A549 (cell line): ENCODE measurements around the gene DTNB. TPM values are rescaled to one million over a fixed set of nuclear protein-coding genes. Genes with fewer than 3 reads are reported as not detected.

ENCODE experiments used
- ATAC-seq, 2 experiments: fragments of 200-7000 bp in 1 of 2; fragments of >200 bp in 1 of 2; cut with Nextera tagmentation in 1 of 2; cut with Tn5 transposase in 1 of 2; 3 replicates each; pipeline versions ENCODE4 v1.8.0 to v1.9.1; 2018 to 2020; ENCODE audit warnings: mild to moderate bottlenecking in 1 of 2, moderate library complexity in 1 of 2
- CTCF ChIA-PET: fragments of 300-600 bp; sonication (Branson Sonifier 250); formaldehyde crosslinking; extraction: SDS; loops from one replicate; lab custom pipeline; 2021; ENCODE audit warnings: antibody characterized with exemption, inconsistent platforms; lab: Yijun Ruan, JAX
- POLR2A ChIA-PET: fragments of 350-600 bp; formaldehyde crosslinking; extraction: SDS; loops from one replicate; lab custom pipeline; 2021; ENCODE audit warnings: antibody characterized with exemption, inconsistent platforms; lab: Yijun Ruan, JAX
- DNase-seq, 2 experiments: peaks; one replicate each; pipeline versions ENCODE4 v3.0.0 to v3.0.0-alpha.2; 2011 to 2016; ENCODE audit warnings: low read depth in 1 of 2, low spot score in 1 of 2
- FAIRE-seq: peaks from 2 replicates; lab custom pipeline; 2011; peaks lifted over from hg19 to GRCh38; lab: Jason Lieb, UNC
- H3K27ac ChIP-seq, 2 experiments: fragments of >200 bp; sonication (Bioruptor Twin); formaldehyde crosslinking; 3 replicates each; pipeline ENCODE4 v1.5.1; 2016 to 2017
- H3K4me1 ChIP-seq: fragments of >200 bp; sonication (Bioruptor Twin); formaldehyde crosslinking; 3 replicates; pipeline ENCODE4 v1.6.1; 2016
- H3K4me2 ChIP-seq: fragments of >200 bp; sonication (Bioruptor Twin); formaldehyde crosslinking; 3 replicates; pipeline ENCODE4 v1.6.1; 2016
- H3K4me3 ChIP-seq: fragments of >200 bp; sonication (Bioruptor Twin); formaldehyde crosslinking; 3 replicates; pipeline ENCODE4 v1.5.1; 2016
- H3K9me3 ChIP-seq: fragments of >200 bp; sonication (Bioruptor Twin); formaldehyde crosslinking; 3 replicates; pipeline ENCODE4 v1.6.1; 2016
- CBX2 ChIP-seq: fragments of 200-600 bp; sonication (generic); IDR thresholded peaks from 2 replicates; pipeline ENCODE4 v1.6.1; 2016; ENCODE audit warnings: low read depth, mild to moderate bottlenecking, borderline replicate concordance
- CEBPB ChIP-seq, 2 experiments: fragments of >200 bp in 1 of 2; sonication (Bioruptor Twin) in 1 of 2; formaldehyde crosslinking in 1 of 2; IDR thresholded peaks; 2 replicates each; pipeline ENCODE4 v1.6.1; 2012 to 2016
- CHD2 ChIP-seq: fragments of 150-350 bp; IDR thresholded peaks from 2 replicates; pipeline ENCODE4 v1.6.1; 2014; ENCODE audit warnings: low read length; ENCODE audit not compliant: partially characterized antibody
- EP300 ChIP-seq, 2 experiments: fragments of >200 bp; sonication (Bioruptor Twin); formaldehyde crosslinking; IDR thresholded peaks; 2 replicates in 1 of 2; 3 replicates in 1 of 2; pipeline ENCODE4 v1.6.1; 2016 to 2017
- ESRRA ChIP-seq: fragments of 150-350 bp; IDR thresholded peaks from 2 replicates; pipeline ENCODE4 v1.6.1; 2014; ENCODE audit warnings: mild to moderate bottlenecking, low read length, borderline replicate concordance
- FOXS1 ChIP-seq: fragments of 250-450 bp; sonication (Bioruptor Pico); IDR thresholded peaks from 2 replicates; pipeline ENCODE4 v1.5.0; 2020; ENCODE audit warnings: mild to moderate bottlenecking, moderate library complexity
- HEYL ChIP-seq: fragments of 250-450 bp; sonication (Bioruptor Pico); IDR thresholded peaks from 2 replicates; pipeline ENCODE4 v1.8.0; 2021; ENCODE audit warnings: mild to moderate bottlenecking, moderate library complexity
- HOXB5 ChIP-seq: fragments of 250-450 bp; sonication (Bioruptor Pico); IDR thresholded peaks from 2 replicates; pipeline ENCODE4 v1.5.0; 2020; ENCODE audit warnings: mild to moderate bottlenecking, moderate library complexity
- JUN ChIP-seq, 2 experiments: fragments of >200 bp; sonication (Bioruptor Twin); formaldehyde crosslinking; IDR thresholded peaks; 2 replicates in 1 of 2; 3 replicates in 1 of 2; pipeline ENCODE4 v1.6.1; 2016 to 2017
- JUNB ChIP-seq: fragments of >200 bp; sonication (Bioruptor Twin); formaldehyde crosslinking; IDR thresholded peaks from 2 replicates; pipeline ENCODE4 v1.6.1; 2016
- KDM1A ChIP-seq: fragments of 200-600 bp; sonication (generic); IDR thresholded peaks from 2 replicates; pipeline ENCODE4 v1.6.1; 2016; ENCODE audit warnings: low read depth, mild to moderate bottlenecking
- MYC ChIP-seq: IDR thresholded peaks from 2 replicates; pipeline ENCODE4 v1.6.1; 2012; ENCODE audit warnings: mild to moderate bottlenecking, inconsistent platforms, low read length, improper control_type of control experiment, borderline replicate concordance
- NFE2L2 ChIP-seq: fragments of 150-350 bp; conservative IDR thresholded peaks from 2 replicates; pipeline ENCODE4 v1.6.1; 2014; ENCODE audit warnings: low read length
- RARB ChIP-seq: fragments of 250-450 bp; sonication (Bioruptor Pico); IDR thresholded peaks from 2 replicates; pipeline ENCODE4 v1.8.0; 2021; ENCODE audit warnings: mild to moderate bottlenecking, moderate library complexity
- SMC3 ChIP-seq: fragments of >200 bp; sonication (Bioruptor Twin); formaldehyde crosslinking; IDR thresholded peaks from 3 replicates; pipeline ENCODE4 v1.6.1; 2018; ENCODE audit warnings: inconsistent platforms
- TP53 ChIP-seq: fragments of 250-450 bp; sonication (Bioruptor Pico); IDR thresholded peaks from 2 replicates; pipeline ENCODE4 v1.5.0; 2021; ENCODE audit warnings: mild to moderate bottlenecking, moderate library complexity
- ZC3H11A ChIP-seq: fragments of 450-650 bp; IDR thresholded peaks from 2 replicates; pipeline ENCODE4 v1.6.1; 2014; ENCODE audit warnings: antibody characterized with exemption, mild to moderate bottlenecking
- ZFP36 ChIP-seq: fragments of 450-650 bp; IDR thresholded peaks from 2 replicates; pipeline ENCODE4 v1.6.1; 2014; ENCODE audit warnings: borderline replicate concordance; ENCODE audit not compliant: partially characterized antibody
- WGBS: methylation state at CpG from one replicate; pipeline ENCODE4 v1.1.6; 2017; ENCODE audit errors: missing lambda C conversion rate; 5-methylcytosine and 5-hydroxymethylcytosine counted together
- polyA plus RNA-seq, 4 experiments: library from polyadenylated mRNA; depleted of rRNA in 3 of 4; stranded (reverse); fragments of >200 nt; fragmentation: RNase III in 1 of 4; extraction: RNeasy Plus Mini Kit Qiagen cat#74134 plus additional on column Dnase treatment in 1 of 4; gene quantifications; 2 replicates in 3 of 4; 3 replicates in 1 of 4; pipeline ENCODE4 v1.2.3, GENCODE V29; 2011 to 2017
- TF ChIP-seq, protein P1 (sequence below): fragments of 450-650 bp; IDR thresholded peaks from 2 replicates; pipeline ENCODE4 v1.6.1; 2014; ENCODE audit warnings: antibody characterized with exemption
- TF ChIP-seq, protein P2 (sequence below): fragments of >200 bp; sonication (Bioruptor Twin); formaldehyde crosslinking; IDR thresholded peaks from 3 replicates; pipeline ENCODE4 v1.6.1; 2016
- TF ChIP-seq, protein P3 (sequence below): fragments of 150-350 bp; IDR thresholded peaks from 2 replicates; pipeline ENCODE4 v1.6.1; 2014; ENCODE audit warnings: low read depth, mild to moderate bottlenecking, low read length
- TF ChIP-seq, protein P4 (sequence below): fragments of 200-600 bp; sonication (generic); IDR thresholded peaks from 2 replicates; pipeline ENCODE4 v1.6.1; 2016; ENCODE audit warnings: antibody characterized with exemption, mild to moderate bottlenecking, moderate library complexity
- TF ChIP-seq, protein P5 (sequence below): IDR thresholded peaks from 2 replicates; pipeline ENCODE4 v1.6.1; 2012; ENCODE audit warnings: low read depth, borderline replicate concordance
- TF ChIP-seq, protein P6 (sequence below): fragments of >200 bp; sonication (Bioruptor Twin); formaldehyde crosslinking; IDR thresholded peaks from 3 replicates; pipeline ENCODE4 v1.5.1; 2016

The DTNB gene
- polyA plus RNA-seq, 2 of the 4 experiments (the other 2 are of a cell fraction): 11.2 to 32.6 TPM

DNA sequence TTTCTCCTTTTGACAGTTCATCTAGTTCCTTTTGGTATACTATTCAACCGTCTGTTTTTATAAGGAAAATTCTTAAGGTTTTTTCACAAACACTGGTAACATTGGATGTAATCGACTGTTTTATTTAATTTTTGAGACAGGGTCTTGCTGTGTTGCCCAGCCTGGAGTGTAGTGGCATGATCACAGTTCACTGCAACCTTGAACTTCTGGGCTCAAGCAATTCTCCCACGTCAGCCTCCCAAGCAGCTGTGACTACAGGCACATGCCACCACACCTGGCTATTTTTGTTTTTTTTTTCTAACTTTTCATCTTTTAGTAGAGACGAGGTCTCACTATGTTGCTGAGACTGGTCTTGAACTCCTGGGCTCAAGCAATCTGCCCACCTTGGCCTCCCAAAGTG, 227.3 kb downstream of the DTNB start (continued):
- TF ChIP-seq, protein P1, sequence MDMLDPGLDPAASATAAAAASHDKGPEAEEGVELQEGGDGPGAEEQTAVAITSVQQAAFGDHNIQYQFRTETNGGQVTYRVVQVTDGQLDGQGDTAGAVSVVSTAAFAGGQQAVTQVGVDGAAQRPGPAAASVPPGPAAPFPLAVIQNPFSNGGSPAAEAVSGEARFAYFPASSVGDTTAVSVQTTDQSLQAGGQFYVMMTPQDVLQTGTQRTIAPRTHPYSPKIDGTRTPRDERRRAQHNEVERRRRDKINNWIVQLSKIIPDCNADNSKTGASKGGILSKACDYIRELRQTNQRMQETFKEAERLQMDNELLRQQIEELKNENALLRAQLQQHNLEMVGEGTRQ: no peak
- no peak for TF ChIP-seq HOXB5 (CRISPR knock-in tag)
- TF ChIP-seq, protein P2, sequence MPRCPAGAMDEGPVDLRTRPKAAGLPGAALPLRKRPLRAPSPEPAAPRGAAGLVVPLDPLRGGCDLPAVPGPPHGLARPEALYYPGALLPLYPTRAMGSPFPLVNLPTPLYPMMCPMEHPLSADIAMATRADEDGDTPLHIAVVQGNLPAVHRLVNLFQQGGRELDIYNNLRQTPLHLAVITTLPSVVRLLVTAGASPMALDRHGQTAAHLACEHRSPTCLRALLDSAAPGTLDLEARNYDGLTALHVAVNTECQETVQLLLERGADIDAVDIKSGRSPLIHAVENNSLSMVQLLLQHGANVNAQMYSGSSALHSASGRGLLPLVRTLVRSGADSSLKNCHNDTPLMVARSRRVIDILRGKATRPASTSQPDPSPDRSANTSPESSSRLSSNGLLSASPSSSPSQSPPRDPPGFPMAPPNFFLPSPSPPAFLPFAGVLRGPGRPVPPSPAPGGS: no peak
- TF ChIP-seq CBX2: no peak
- TF ChIP-seq ESRRA: no peak

DNA sequence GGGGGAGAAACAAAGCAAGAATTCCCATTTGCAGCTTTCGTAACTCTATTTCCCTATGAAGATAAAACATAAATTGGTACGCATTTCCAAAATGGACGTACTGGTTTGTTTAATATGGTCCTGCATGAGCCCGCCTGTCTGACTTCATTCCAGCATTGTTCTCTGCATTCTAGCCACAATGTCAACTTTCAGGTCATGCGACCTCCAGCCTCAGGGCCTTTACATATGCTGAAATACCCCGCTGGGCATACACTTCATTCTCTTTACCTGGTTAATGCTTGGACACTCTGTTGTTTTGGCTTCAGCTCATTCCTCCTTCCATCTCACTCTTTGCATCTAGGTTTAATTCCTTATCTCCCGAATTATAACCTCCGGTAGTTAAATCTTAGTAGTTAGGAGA, 227.9 kb downstream of the DTNB start:
- CTCF ChIA-PET: interaction anchor here (1.3 to 1.5 kb wide), 3 partner anchors 7 to 69 kb away, joined by 3 to 4 read pairs (median 3); no protein-coding TSS in a partner anchor
- H3K4me2 ChIP-seq: no peak overlapping the region
- H3K4me3 ChIP-seq: no peak overlapping the region
- H3K4me1 ChIP-seq: no peaks in the 10 kb centered on the region
- no peak for TF ChIP-seq HEYL (CRISPR knock-in tag)
- TF ChIP-seq, protein P3, sequence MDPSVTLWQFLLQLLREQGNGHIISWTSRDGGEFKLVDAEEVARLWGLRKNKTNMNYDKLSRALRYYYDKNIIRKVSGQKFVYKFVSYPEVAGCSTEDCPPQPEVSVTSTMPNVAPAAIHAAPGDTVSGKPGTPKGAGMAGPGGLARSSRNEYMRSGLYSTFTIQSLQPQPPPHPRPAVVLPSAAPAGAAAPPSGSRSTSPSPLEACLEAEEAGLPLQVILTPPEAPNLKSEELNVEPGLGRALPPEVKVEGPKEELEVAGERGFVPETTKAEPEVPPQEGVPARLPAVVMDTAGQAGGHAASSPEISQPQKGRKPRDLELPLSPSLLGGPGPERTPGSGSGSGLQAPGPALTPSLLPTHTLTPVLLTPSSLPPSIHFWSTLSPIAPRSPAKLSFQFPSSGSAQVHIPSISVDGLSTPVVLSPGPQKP: no peak
- TF ChIP-seq JUN (IDR thresholded peaks at IDR 0.05): no peak
- no peak for TF ChIP-seq MYC
- TF ChIP-seq KDM1A: no peak
- TF ChIP-seq HOXB5 (CRISPR knock-in tag): no peak
- no peak for TF ChIP-seq ZC3H11A
- no peak for TF ChIP-seq CBX2
- TF ChIP-seq, protein P4, sequence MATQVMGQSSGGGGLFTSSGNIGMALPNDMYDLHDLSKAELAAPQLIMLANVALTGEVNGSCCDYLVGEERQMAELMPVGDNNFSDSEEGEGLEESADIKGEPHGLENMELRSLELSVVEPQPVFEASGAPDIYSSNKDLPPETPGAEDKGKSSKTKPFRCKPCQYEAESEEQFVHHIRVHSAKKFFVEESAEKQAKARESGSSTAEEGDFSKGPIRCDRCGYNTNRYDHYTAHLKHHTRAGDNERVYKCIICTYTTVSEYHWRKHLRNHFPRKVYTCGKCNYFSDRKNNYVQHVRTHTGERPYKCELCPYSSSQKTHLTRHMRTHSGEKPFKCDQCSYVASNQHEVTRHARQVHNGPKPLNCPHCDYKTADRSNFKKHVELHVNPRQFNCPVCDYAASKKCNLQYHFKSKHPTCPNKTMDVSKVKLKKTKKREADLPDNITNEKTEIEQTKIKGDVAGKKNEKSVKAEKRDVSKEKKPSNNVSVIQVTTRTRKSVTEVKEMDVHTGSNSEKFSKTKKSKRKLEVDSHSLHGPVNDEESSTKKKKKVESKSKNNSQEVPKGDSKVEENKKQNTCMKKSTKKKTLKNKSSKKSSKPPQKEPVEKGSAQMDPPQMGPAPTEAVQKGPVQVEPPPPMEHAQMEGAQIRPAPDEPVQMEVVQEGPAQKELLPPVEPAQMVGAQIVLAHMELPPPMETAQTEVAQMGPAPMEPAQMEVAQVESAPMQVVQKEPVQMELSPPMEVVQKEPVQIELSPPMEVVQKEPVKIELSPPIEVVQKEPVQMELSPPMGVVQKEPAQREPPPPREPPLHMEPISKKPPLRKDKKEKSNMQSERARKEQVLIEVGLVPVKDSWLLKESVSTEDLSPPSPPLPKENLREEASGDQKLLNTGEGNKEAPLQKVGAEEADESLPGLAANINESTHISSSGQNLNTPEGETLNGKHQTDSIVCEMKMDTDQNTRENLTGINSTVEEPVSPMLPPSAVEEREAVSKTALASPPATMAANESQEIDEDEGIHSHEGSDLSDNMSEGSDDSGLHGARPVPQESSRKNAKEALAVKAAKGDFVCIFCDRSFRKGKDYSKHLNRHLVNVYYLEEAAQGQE: no peak
- TF ChIP-seq NFE2L2: no peak
- TF ChIP-seq, protein P5, sequence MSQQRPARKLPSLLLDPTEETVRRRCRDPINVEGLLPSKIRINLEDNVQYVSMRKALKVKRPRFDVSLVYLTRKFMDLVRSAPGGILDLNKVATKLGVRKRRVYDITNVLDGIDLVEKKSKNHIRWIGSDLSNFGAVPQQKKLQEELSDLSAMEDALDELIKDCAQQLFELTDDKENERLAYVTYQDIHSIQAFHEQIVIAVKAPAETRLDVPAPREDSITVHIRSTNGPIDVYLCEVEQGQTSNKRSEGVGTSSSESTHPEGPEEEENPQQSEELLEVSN: no peak
- TF ChIP-seq, all 56 proteins: peak for 0
- POLR2A ChIA-PET: no interaction called here
- FAIRE-seq: no peak
- no peak for ATAC-seq
- 81% methylated on average over 8 of the region's 8 CpGs for WGBS
- Histone ChIP-seq H3K27ac (no peak overlapping the region), H3K9me3 (no peaks in the 10 kb centered on the region)
- DNase-seq: no peak

DNA sequence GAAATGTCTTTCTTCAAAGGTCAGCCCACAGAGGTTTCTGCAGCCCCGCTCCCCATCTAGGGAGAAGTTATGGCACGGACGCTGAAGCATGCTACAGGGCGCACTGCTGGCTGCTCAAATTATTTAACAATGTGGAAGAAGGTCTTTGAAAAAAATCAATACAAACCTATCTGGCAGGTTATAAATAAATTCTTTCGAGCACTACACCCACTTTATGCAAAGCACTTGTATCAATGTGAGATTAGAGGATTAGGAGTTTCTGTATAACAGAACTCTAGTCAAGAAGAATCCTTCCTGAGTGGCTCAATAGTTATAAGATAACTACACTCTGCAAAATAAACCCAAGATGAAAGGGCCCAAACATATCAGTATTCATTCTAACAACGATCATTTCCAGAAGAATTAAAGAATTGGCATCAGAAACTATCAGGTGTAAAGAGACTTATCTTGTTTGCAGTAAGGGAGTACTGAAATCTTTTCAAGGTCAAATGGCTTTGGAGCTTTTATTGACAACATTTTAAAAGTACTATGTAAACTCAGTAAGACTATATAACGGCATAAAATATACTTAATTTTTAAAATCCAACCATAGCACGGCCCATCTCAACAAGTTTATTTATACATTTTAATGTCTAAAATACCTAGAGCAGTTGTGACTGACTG, 228.6 kb downstream of the DTNB start:
- DNase-seq (no peak), FAIRE-seq (no peak), ATAC-seq (no peak)
- Histone ChIP-seq H3K27ac (no peak overlapping the region), H3K9me3 (no peaks in the 10 kb centered on the region), H3K4me3 (no peak overlapping the region), H3K4me1 (no peaks in the 10 kb centered on the region), H3K4me2 (no peak overlapping the region)
- 92% methylated on average over 8 of the region's 8 CpGs for WGBS
- POLR2A ChIA-PET: no interaction called here
- TF ChIP-seq JUNB (no peak), CHD2 (no peak), EP300 (IDR thresholded peaks at IDR 0.05) (no peak), TP53 (CRISPR knock-in tag) (no peak), ZFP36 (no peak), CEBPB (IDR thresholded peaks at IDR 0.05) (no peak), RARB (CRISPR knock-in tag) (no peak), SMC3 (no peak), FOXS1 (CRISPR knock-in tag) (no peak)
- TF ChIP-seq, protein P6, sequence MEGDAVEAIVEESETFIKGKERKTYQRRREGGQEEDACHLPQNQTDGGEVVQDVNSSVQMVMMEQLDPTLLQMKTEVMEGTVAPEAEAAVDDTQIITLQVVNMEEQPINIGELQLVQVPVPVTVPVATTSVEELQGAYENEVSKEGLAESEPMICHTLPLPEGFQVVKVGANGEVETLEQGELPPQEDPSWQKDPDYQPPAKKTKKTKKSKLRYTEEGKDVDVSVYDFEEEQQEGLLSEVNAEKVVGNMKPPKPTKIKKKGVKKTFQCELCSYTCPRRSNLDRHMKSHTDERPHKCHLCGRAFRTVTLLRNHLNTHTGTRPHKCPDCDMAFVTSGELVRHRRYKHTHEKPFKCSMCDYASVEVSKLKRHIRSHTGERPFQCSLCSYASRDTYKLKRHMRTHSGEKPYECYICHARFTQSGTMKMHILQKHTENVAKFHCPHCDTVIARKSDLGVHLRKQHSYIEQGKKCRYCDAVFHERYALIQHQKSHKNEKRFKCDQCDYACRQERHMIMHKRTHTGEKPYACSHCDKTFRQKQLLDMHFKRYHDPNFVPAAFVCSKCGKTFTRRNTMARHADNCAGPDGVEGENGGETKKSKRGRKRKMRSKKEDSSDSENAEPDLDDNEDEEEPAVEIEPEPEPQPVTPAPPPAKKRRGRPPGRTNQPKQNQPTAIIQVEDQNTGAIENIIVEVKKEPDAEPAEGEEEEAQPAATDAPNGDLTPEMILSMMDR: no peak
- TF ChIP-seq, protein P5: no peak
- TF ChIP-seq, all 56 proteins: peak for 0
- CTCF ChIA-PET: interaction anchor here (1.5 kb wide), 1 partner anchor 69 kb away, joined by 3 read pairs; no protein-coding TSS in a partner anchor
